Stimulated activated naive CD8-positive, alpha-beta T cell treated with anti-CD3 and anti-CD28 coated beads, Interleukin-15, Interleukin-2, amounts not matched to agents 100 ng/mL and 50 ng/mL, for 24 hours (primary cell): ENCODE results near the gene ZMIZ1.
A peak's percentile ranks its signal among the peaks of the same experiment; 100 is the strongest.
"Not testable (repeated sequence)": the region's sequence is repeated elsewhere in the genome, so short reads cannot be mapped to it uniquely, and the experiment has no call there.

Experiments used
- H3K27ac Mint-ChIP-seq: one replicate; pipeline ENCODE4 v1.8.0; 2021; ENCODE audit warnings: mild to moderate bottlenecking, mixed read lengths
- H3K27me3 Mint-ChIP-seq: one replicate; pipeline ENCODE4 v1.8.0; 2021; ENCODE audit warnings: mixed read lengths
- H3K36me3 Mint-ChIP-seq: one replicate; pipeline ENCODE4 v1.8.0; 2021; ENCODE audit warnings: low read depth, mixed read lengths
- H3K4me1 Mint-ChIP-seq: one replicate; pipeline ENCODE4 v1.8.0; 2021; ENCODE audit warnings: low read depth, mixed read lengths
- H3K4me3 Mint-ChIP-seq: one replicate; pipeline ENCODE4 v1.8.0; 2021; ENCODE audit warnings: mild to moderate bottlenecking, mixed read lengths
- H3K9me3 Mint-ChIP-seq: one replicate; pipeline ENCODE4 v1.8.0; 2021; ENCODE audit warnings: mixed read lengths

ZMIZ1 gene

DNA sequence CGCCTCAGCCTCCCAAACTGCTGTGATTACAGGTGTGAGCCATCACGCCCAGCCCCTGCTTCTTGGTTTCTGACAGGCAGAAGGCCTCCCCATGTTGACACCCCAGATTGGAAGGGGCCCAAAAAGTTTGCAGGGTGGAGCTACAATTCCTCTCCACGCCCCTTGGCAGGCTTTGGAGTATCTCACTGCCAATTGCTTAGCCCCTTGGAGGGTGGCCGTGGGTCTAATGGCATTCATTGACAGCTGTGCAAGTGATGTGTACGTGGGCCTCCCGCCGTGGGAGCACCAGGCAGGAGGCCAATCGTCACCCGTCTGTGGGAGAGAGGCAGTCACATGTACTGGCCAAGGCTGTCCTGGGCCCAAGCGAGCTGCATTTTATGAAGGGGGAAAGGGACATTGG lies 204.8 kb downstream of the ZMIZ1 start:
- Mint-ChIP-seq H3K4me1 (peaks cover 11% of the 10 kb centered on the region), H3K27ac (no peak overlapping the region), H3K36me3 (peaks cover 15% of the 10 kb centered on the region), H3K4me3 (no peak overlapping the region), H3K9me3 (no peaks in the 10 kb centered on the region), H3K27me3 (no peaks in the 10 kb centered on the region)

DNA sequence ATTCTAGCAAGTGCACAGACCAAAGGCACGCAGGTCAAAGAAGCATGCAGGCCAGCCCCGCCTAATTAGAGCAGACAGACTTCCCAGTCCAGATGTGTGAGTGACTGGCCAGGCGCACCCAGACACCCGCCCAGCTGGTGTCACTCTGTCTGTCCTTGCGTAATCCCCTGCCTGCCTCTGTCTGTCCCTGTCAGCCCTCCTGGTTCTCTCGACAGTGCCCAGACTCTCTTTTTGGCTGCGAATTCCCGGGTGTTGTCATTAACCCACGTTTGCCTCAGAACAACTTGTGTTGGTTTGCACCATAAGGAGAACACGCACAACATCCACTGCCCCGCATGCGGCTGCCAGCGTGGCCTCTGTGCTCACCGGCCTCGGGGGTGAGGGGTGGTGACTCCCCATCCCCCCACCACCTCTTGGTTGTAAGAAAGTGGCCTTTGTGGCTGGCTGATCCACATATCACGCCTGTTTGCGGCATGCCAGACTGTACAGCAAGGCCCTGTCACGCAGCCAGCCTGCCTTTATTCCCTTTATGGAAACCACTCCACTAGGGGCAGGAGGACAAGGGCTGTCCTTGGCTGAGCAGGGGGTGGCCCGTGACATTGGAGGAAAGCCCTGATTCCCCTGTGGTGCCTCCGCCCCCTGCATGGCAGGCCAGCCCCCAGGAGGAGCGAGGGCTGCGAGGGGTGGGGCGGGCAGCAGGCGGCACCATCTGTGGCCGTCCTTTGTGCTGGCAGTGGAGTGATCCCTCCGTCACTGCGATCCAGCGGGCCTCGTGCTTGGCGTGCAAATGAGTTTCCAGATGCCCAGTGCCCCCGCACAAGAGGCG lies 205.7 kb downstream of the ZMIZ1 start:
- no peaks in the 10 kb centered on the region for H3K9me3 Mint-ChIP-seq
- H3K27ac Mint-ChIP-seq = no peak overlapping the region
- peaks cover 18% of the 10 kb centered on the region for H3K36me3 Mint-ChIP-seq

DNA sequence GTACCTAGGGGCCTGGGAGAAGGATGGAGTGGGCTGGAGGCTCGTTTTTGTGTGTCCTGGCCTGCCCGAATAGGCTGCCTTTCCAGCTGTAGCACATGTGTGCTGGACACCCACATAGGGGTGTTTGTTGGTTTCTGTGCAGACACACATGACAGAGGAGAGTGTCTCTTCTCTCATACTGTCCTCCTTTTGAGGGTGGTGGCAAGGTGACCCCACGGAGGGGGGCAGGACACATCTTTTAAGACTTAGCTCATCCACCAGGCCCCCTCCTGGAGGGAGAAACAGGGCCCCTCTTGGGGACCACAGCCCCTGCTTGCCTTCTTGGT lies 206.3 kb downstream of the ZMIZ1 start:
- Mint-ChIP-seq H3K4me3 (no peak overlapping the region), H3K4me1 (peaks cover 1% of the 10 kb centered on the region), H3K9me3 (no peaks in the 10 kb centered on the region), H3K27ac (no peak overlapping the region), H3K27me3 (no peaks in the 10 kb centered on the region), H3K36me3 (peaks cover 23% of the 10 kb centered on the region)

More for the DNA sequence above, 205.7 kb downstream of the ZMIZ1 start:
- Mint-ChIP-seq H3K27me3 (no peaks in the 10 kb centered on the region), H3K4me1 (peaks cover 6% of the 10 kb centered on the region), H3K4me3 (no peak overlapping the region)

- no peaks in the 10 kb centered on the region for H3K4me1 Mint-ChIP-seq
- peaks cover 24% of the 10 kb centered on the region for H3K36me3 Mint-ChIP-seq
- no peak overlapping the region for H3K4me3 Mint-ChIP-seq
- H3K9me3 Mint-ChIP-seq = no peaks in the 10 kb centered on the region
- H3K27ac Mint-ChIP-seq = no peak overlapping the region
- no peaks in the 10 kb centered on the region for H3K27me3 Mint-ChIP-seq
These were observed 206.7 kb downstream of the ZMIZ1 start for GRCh38 chr10:79275431-79275851.

GRCh38 chr10:79277579-79278269 lies 209.0 kb downstream of the ZMIZ1 start:
- peaks cover 29% of the 10 kb centered on the region for H3K36me3 Mint-ChIP-seq

GRCh38 chr10:79279047-79279446 lies 210.3 kb downstream of the ZMIZ1 start:
- H3K36me3 Mint-ChIP-seq = peaks cover 29% of the 10 kb centered on the region
- not testable (repeated sequence) for H3K27ac Mint-ChIP-seq, H3K27me3 Mint-ChIP-seq, H3K9me3 Mint-ChIP-seq, H3K4me1 Mint-ChIP-seq, H3K4me3 Mint-ChIP-seq

More at GRCh38 chr10:79277579-79278269, 209.0 kb downstream of the ZMIZ1 start:
- Mint-ChIP-seq H3K4me1 (no peaks in the 10 kb centered on the region), H3K27me3 (no peaks in the 10 kb centered on the region), H3K4me3 (no peak overlapping the region), H3K27ac (no peak overlapping the region), H3K9me3 (no peaks in the 10 kb centered on the region)

DNA sequence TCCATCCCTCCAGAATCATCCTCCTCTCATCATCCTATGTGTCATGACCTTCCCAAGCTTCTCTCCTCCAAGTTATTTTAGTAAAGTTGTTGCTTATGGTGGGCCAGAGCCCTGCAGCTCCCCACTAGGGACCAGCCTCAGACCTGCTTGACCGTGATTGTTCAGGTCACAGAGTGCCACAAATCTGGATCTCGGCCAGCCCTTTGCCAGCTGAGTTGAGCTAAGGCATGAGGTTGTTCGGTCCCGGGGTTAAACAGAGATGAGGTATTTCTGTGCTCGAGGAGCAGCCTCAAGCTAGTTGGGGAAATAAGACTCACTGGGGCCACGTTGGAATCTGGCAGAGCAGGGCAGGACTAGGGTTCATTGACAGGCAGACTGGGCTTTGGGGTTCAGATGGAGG lies 212.2 kb downstream of the ZMIZ1 start:
- Mint-ChIP-seq H3K4me3 (no peak overlapping the region), H3K9me3 (no peaks in the 10 kb centered on the region), H3K4me1 (peaks cover 27% of the 10 kb centered on the region), H3K27me3 (no peaks in the 10 kb centered on the region), H3K27ac (no peak overlapping the region), H3K36me3 (peaks cover 29% of the 10 kb centered on the region)

GRCh38 chr10:79282388-79282787 lies 213.6 kb downstream of the ZMIZ1 start:
- Mint-ChIP-seq H3K4me3 (no peak overlapping the region), H3K36me3 (peaks cover 26% of the 10 kb centered on the region), H3K27ac (no peak overlapping the region), H3K9me3 (no peaks in the 10 kb centered on the region), H3K27me3 (no peaks in the 10 kb centered on the region), H3K4me1 (peaks cover 42% of the 10 kb centered on the region)

GRCh38 chr10:79283616-79284015 lies 214.8 kb downstream of the ZMIZ1 start:
- Mint-ChIP-seq H3K4me3 (no peak overlapping the region), H3K9me3 (no peaks in the 10 kb centered on the region), H3K27ac (no peak overlapping the region), H3K4me1 (peaks cover 51% of the 10 kb centered on the region), H3K36me3 (peaks cover 25% of the 10 kb centered on the region), H3K27me3 (no peaks in the 10 kb centered on the region)

GRCh38 chr10:79284158-79284871 lies 215.5 kb downstream of the ZMIZ1 start:
- Mint-ChIP-seq H3K36me3 (peaks cover 27% of the 10 kb centered on the region), H3K27ac (peak overlapping the region; percentile 2), H3K4me3 (no peak overlapping the region), H3K4me1 (peaks cover 52% of the 10 kb centered on the region), H3K9me3 (no peaks in the 10 kb centered on the region), H3K27me3 (no peaks in the 10 kb centered on the region)

GRCh38 chr10:79285315-79286197 lies 216.8 kb downstream of the ZMIZ1 start:
- Mint-ChIP-seq H3K9me3 (no peaks in the 10 kb centered on the region), H3K36me3 (peaks cover 17% of the 10 kb centered on the region), H3K4me1 (peaks cover 52% of the 10 kb centered on the region), H3K4me3 (peak overlapping the region; percentile 76), H3K27me3 (no peaks in the 10 kb centered on the region), H3K27ac (peak overlapping the region; percentile 87)

- Mint-ChIP-seq H3K4me3 (peak overlapping the region; percentile 76), H3K9me3 (no peaks in the 10 kb centered on the region), H3K27me3 (no peaks in the 10 kb centered on the region), H3K36me3 (peaks cover 21% of the 10 kb centered on the region), H3K4me1 (peaks cover 52% of the 10 kb centered on the region), H3K27ac (peak overlapping the region; percentile 87)
These were observed 217.7 kb downstream of the ZMIZ1 start for GRCh38 chr10:79286318-79286951.

DNA sequence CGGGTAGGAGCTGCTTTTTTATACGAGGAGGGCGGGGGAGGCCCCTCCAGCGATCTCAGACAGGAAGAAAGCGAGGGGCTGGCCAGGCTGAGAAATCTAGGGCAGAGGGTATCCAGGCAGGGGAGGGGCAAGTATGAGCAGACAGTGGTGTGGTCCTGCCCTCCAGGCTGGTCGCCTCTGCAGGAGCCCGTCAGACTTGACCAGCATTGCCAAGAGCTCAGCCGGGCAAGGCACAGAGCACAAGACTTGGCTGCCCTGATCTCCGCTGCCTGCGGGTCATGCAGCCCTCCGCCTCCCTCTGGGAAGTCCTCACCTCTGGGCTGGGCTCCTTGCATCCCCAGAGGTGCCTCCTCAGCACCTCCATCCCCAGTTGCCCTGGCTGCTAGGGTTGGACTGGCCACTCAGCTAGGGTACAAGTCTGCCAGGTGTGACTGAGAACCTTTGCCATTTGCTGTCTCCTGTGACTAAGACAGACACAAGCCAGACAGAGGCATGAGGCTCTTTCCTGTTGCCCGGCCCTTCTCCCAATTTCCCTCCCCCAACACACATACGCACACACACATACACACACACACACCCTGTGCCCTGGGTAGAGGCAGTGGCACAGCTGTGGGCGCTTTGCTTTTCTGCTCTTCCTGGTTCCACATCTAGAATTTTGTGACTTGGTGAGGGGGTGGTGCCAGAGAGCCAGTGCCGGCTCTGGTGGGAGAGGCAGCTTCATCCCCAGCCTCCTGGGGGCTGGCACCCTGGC lies 219.4 kb downstream of the ZMIZ1 start:
- Mint-ChIP-seq H3K4me1 (peaks cover 52% of the 10 kb centered on the region), H3K27ac (peak overlapping the region; percentile 45), H3K4me3 (no peak overlapping the region), H3K27me3 (no peaks in the 10 kb centered on the region), H3K36me3 (peaks cover 21% of the 10 kb centered on the region), H3K9me3 (no peaks in the 10 kb centered on the region)
